ENCODE measurements around the gene GNAO1. TPM values are rescaled to one million over a fixed set of nuclear protein-coding genes. Genes with fewer than 3 reads are reported as not detected.

The GNAO1 gene
- total RNA-seq, 6 experiments from 2014 or later: 18.2 to 45.1 (median 21.5) TPM

DNA sequence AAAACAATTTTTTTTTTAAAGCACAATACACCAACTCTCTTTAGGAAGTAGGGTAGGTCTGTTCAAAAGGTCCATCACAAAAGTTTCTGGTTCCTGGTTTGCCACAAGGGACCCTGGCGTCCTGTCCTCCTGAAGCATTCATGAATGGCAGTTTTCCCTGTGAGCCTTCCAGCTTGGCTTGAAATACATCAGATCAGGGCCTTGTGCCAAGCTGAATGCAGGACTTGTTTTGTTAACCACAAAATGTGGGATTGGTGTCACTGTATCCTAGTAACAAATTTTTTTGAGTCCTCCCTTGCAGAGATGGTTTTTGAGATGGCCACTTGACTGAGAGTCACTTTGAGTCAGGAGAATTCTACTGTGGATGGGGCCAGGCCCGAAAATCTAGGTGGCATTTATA lies 3.9 kb downstream of the GNAO1 start:
- Histone ChIP-seq H3K36me3 (no peaks in the 10 kb centered on the region), H3K27ac (no peak overlapping the region), H3K4me1 (peaks cover 0 to 37% (median 13%) of the 10 kb centered on the region in 4 donors), H3K27me3 (no peaks in the 10 kb centered on the region), H3K9me3 (no peaks in the 10 kb centered on the region), H3K4me3 (peak overlapping the region in 1 of 3 donors; percentile 16)
- TF ChIP-seq, protein P1, sequence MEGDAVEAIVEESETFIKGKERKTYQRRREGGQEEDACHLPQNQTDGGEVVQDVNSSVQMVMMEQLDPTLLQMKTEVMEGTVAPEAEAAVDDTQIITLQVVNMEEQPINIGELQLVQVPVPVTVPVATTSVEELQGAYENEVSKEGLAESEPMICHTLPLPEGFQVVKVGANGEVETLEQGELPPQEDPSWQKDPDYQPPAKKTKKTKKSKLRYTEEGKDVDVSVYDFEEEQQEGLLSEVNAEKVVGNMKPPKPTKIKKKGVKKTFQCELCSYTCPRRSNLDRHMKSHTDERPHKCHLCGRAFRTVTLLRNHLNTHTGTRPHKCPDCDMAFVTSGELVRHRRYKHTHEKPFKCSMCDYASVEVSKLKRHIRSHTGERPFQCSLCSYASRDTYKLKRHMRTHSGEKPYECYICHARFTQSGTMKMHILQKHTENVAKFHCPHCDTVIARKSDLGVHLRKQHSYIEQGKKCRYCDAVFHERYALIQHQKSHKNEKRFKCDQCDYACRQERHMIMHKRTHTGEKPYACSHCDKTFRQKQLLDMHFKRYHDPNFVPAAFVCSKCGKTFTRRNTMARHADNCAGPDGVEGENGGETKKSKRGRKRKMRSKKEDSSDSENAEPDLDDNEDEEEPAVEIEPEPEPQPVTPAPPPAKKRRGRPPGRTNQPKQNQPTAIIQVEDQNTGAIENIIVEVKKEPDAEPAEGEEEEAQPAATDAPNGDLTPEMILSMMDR (IDR thresholded peaks at IDR 0.05): no peak
- no peak for TF ChIP-seq POLR2A (IDR thresholded peaks at IDR 0.05)
- 41% methylated on average over 2 of the region's 2 CpGs for WGBS (ENCODE audit: insufficient coverage, low coverage, low lambda C conversion rate, missing lambda C conversion rate)
- DNase-seq: peak in 1 of 3 donors; percentile 63
- intact Hi-C loops (cut with DNase I): no loop called here
- ATAC-seq: no peak

- H3K27me3 ChIP-seq: no peaks in the 10 kb centered on the region
- DNase-seq: no peak
- 68% methylated on average over 5 of the region's 5 CpGs for WGBS (ENCODE audit: insufficient coverage, low coverage, low lambda C conversion rate, missing lambda C conversion rate)
- no peaks in the 10 kb centered on the region for H3K9me3 ChIP-seq
- ATAC-seq: peak in 3 of 4 donors; percentile 21 to 49 (median 23)
- TF ChIP-seq POLR2A (IDR thresholded peaks at IDR 0.05): no peak
- TF ChIP-seq, protein P1 (IDR thresholded peaks at IDR 0.05): no peak
- H3K4me3 ChIP-seq: no peak overlapping the region
- H3K36me3 ChIP-seq: no peaks in the 10 kb centered on the region
- H3K4me1 ChIP-seq: peaks cover 0 to 45% (median 17%) of the 10 kb centered on the region in 4 donors
- H3K27ac ChIP-seq: no peak overlapping the region
- intact Hi-C loops (cut with DNase I): no loop called here
Observed at GRCh38 chr16:56196381-56196780, 5.1 kb downstream of the GNAO1 start.

GRCh38 chr16:56197192-56197992 lies 6.1 kb downstream of the GNAO1 start:
- Histone ChIP-seq H3K27ac (no peak overlapping the region), H3K4me1 (peaks cover 0 to 55% (median 24%) of the 10 kb centered on the region in 4 donors), H3K36me3 (no peaks in the 10 kb centered on the region), H3K4me3 (no peak overlapping the region), H3K9me3 (no peaks in the 10 kb centered on the region), H3K27me3 (no peaks in the 10 kb centered on the region)
- no peak for ATAC-seq
- TF ChIP-seq, protein P1 (IDR thresholded peaks at IDR 0.05): no peak
- TF ChIP-seq POLR2A (IDR thresholded peaks at IDR 0.05): no peak
- WGBS (ENCODE audit: insufficient coverage, low coverage, low lambda C conversion rate, missing lambda C conversion rate): 61% methylated on average over 11 of the region's 11 CpGs
- intact Hi-C loops (cut with DNase I): no loop called here
- DNase-seq: no peak

DNA sequence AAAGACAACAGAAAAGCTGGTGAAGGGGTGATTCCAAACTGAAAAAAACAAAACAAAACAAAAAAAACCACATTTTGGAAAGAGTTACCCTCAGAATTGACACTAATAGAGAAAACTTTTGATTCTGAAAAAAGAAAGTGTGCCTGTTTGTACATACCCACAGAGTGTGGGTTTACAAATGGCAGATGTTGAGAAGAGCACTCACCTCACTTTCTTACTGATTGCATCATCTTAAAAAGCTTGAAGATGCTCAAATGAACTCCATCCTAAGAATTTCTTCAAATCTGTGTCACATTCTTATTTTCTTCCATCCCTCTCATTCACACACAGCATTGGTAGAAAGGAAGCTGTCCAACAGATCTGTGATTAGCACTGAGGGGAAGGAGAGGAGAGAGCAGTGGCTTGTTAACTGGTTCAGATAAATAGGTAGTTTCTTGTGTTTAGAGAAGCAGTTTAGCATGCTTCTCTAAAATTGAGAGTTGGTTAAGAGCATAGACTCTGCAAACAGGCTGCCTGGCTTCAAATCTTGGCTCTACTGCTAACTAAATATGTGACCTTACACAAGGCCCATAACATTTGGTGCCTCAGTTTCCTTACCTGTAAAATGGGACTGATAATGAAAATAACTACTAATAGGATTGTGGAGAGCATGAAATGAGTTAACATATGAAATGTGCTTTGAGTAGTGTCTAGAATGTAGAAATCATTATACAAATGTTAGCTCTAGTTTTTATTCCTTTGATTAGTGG lies 6.9 kb downstream of the GNAO1 start:
- Histone ChIP-seq H3K4me1 (peaks cover 0 to 60% (median 26%) of the 10 kb centered on the region in 4 donors), H3K27ac (no peak overlapping the region), H3K4me3 (no peak overlapping the region), H3K27me3 (no peaks in the 10 kb centered on the region), H3K36me3 (no peaks in the 10 kb centered on the region), H3K9me3 (no peaks in the 10 kb centered on the region)
- ATAC-seq: no peak
- intact Hi-C loops (cut with DNase I): no loop called here
- TF ChIP-seq POLR2A (IDR thresholded peaks at IDR 0.05): no peak
- TF ChIP-seq, protein P1 (IDR thresholded peaks at IDR 0.05): no peak
- DNase-seq: no peak
